ENCODE data around the gene MEOX1. TPM values are rescaled to one million over a fixed set of nuclear protein-coding genes. Genes with fewer than 3 reads are reported as not detected.

The MEOX1 gene
- total RNA-seq, 1 donor from 2014 or later, result 17.2 TPM

- no peaks in the 10 kb centered on the region for H3K27me3 Mint-ChIP-seq
- no peak overlapping the region for H3K4me3 Mint-ChIP-seq
- DNase-seq (ENCODE audit: extremely low spot score, unreplicated experiment), result no peak
- H3K27ac Mint-ChIP-seq, result peak overlapping the region; percentile 55
- no peaks in the 10 kb centered on the region for H3K36me3 Mint-ChIP-seq
- peaks cover 43% of the 10 kb centered on the region for H3K4me1 Mint-ChIP-seq (ENCODE audit: unreplicated experiment)
- no peaks in the 10 kb centered on the region for H3K9me3 Mint-ChIP-seq
- TF ChIP-seq CTCF (conservative IDR thresholded peaks at IDR 0.05), result no peak
Measured at GRCh38 chr17:43652124-43652480, 9.6 kb downstream of the MEOX1 start.

GRCh38 chr17:43650471-43650870 lies 11.3 kb downstream of the MEOX1 start:
- H3K9me3 Mint-ChIP-seq, result no peaks in the 10 kb centered on the region
- no peak for TF ChIP-seq CTCF (conservative IDR thresholded peaks at IDR 0.05)
- H3K27me3 Mint-ChIP-seq, result no peaks in the 10 kb centered on the region

GRCh38 chr17:43648916-43649315 lies 12.8 kb downstream of the MEOX1 start:
- Mint-ChIP-seq H3K4me3 (no peak overlapping the region), H3K36me3 (no peaks in the 10 kb centered on the region), H3K4me1 (ENCODE audit: unreplicated experiment) (peaks cover 39% of the 10 kb centered on the region), H3K27me3 (no peaks in the 10 kb centered on the region), H3K27ac (no peak overlapping the region), H3K9me3 (no peaks in the 10 kb centered on the region)
- TF ChIP-seq CTCF (conservative IDR thresholded peaks at IDR 0.05), result no peak
- no peak for DNase-seq (ENCODE audit: extremely low spot score, unreplicated experiment)

More at GRCh38 chr17:43650471-43650870, 11.3 kb downstream of the MEOX1 start:
- Mint-ChIP-seq H3K27ac (no peak overlapping the region), H3K4me1 (ENCODE audit: unreplicated experiment) (peaks cover 34% of the 10 kb centered on the region), H3K4me3 (no peak overlapping the region), H3K36me3 (no peaks in the 10 kb centered on the region)
- DNase-seq (ENCODE audit: extremely low spot score, unreplicated experiment), result no peak

- no peaks in the 10 kb centered on the region for H3K36me3 Mint-ChIP-seq
- H3K4me3 Mint-ChIP-seq, result no peak overlapping the region
- no peak for TF ChIP-seq CTCF (conservative IDR thresholded peaks at IDR 0.05)
- H3K27me3 Mint-ChIP-seq, result no peaks in the 10 kb centered on the region
- H3K4me1 Mint-ChIP-seq (ENCODE audit: unreplicated experiment), result peaks cover 28% of the 10 kb centered on the region
- no peak overlapping the region for H3K27ac Mint-ChIP-seq
- no peaks in the 10 kb centered on the region for H3K9me3 Mint-ChIP-seq
- no peak for DNase-seq (ENCODE audit: extremely low spot score, unreplicated experiment)
Measured at GRCh38 chr17:43645765-43646481, 15.8 kb downstream of the MEOX1 start.

- DNase-seq (ENCODE audit: extremely low spot score, unreplicated experiment), result no peak
- Mint-ChIP-seq H3K27ac (no peak overlapping the region), H3K9me3 (no peaks in the 10 kb centered on the region), H3K4me1 (ENCODE audit: unreplicated experiment) (peaks cover 30% of the 10 kb centered on the region), H3K36me3 (peaks cover 2% of the 10 kb centered on the region), H3K4me3 (no peak overlapping the region), H3K27me3 (no peaks in the 10 kb centered on the region)
- no peak for TF ChIP-seq CTCF (conservative IDR thresholded peaks at IDR 0.05)
Measured at GRCh38 chr17:43645450-43645764, 16.3 kb downstream of the MEOX1 start.

GRCh38 chr17:43644081-43644480 lies 17.6 kb downstream of the MEOX1 start:
- no peak overlapping the region for H3K4me3 Mint-ChIP-seq
- DNase-seq (ENCODE audit: extremely low spot score, unreplicated experiment), result no peak
- no peak overlapping the region for H3K27ac Mint-ChIP-seq
- no peak for TF ChIP-seq CTCF (conservative IDR thresholded peaks at IDR 0.05)
- H3K27me3 Mint-ChIP-seq, result no peaks in the 10 kb centered on the region
- peaks cover 3% of the 10 kb centered on the region for H3K36me3 Mint-ChIP-seq
- no peaks in the 10 kb centered on the region for H3K9me3 Mint-ChIP-seq
- H3K4me1 Mint-ChIP-seq (ENCODE audit: unreplicated experiment), result peaks cover 23% of the 10 kb centered on the region

Measured in type B pancreatic cell (in vitro differentiated cells).